Astrocyte of the cerebellum (primary cell): Measurements from ENCODE around the gene EMILIN2.

Experiments used
- DNase-seq: peaks from one replicate; pipeline ENCODE4 v3.0.0-alpha.2; 2011; ENCODE audit warnings: low read depth
- H3K4me3 ChIP-seq: 2 replicates; pipeline ENCODE4 v1.5.1; 2011; ENCODE audit warnings: mild to moderate bottlenecking, low read depth, low read length, moderate library complexity
- CTCF ChIP-seq: IDR thresholded peaks from 2 replicates; pipeline ENCODE4 v1.5.1; 2012; ENCODE audit warnings: low read length, low read depth, moderate library complexity, mild to moderate bottlenecking; ENCODE audit errors: missing control alignments
- in situ Hi-C: cut with HindIII; loops from 2 replicates; pipeline ENCODE4 v1.10.0; 2017; ENCODE audit warnings: low sequenced_read_pairs

The EMILIN2 gene

GRCh38 chr18:2878656-2879330 is 32.0 kb downstream of the EMILIN2 start:
- no peak for DNase-seq
- no peak for TF ChIP-seq CTCF
- in situ Hi-C loops: no loop called here
- H3K4me3 ChIP-seq: no peak overlapping the region

- in situ Hi-C loops: no loop called here
- no peak for TF ChIP-seq CTCF
- H3K4me3 ChIP-seq: no peak overlapping the region
- DNase-seq: no peak
These were observed 33.1 kb downstream of the EMILIN2 start for GRCh38 chr18:2879889-2880288.

GRCh38 chr18:2880473-2880872 is 33.7 kb downstream of the EMILIN2 start:
- DNase-seq: no peak
- no peak for TF ChIP-seq CTCF

GRCh38 chr18:2881088-2881839 is 34.5 kb downstream of the EMILIN2 start:
- in situ Hi-C loops: no loop called here
- H3K4me3 ChIP-seq: no peak overlapping the region
- peak; percentile 54 for DNase-seq
- no peak for TF ChIP-seq CTCF

More at GRCh38 chr18:2880473-2880872, 33.7 kb downstream of the EMILIN2 start:
- in situ Hi-C loops: no loop called here
- H3K4me3 ChIP-seq: no peak overlapping the region

- in situ Hi-C loops: no loop called here
These were observed 35.0 kb downstream of the EMILIN2 start for GRCh38 chr18:2881840-2882195.

GRCh38 chr18:2882201-2882600 is 35.4 kb downstream of the EMILIN2 start:
- no peak for TF ChIP-seq CTCF
- in situ Hi-C loops: no loop called here
- H3K4me3 ChIP-seq: no peak overlapping the region
- DNase-seq: no peak

More at GRCh38 chr18:2881840-2882195, 35.0 kb downstream of the EMILIN2 start:
- TF ChIP-seq CTCF: no peak
- DNase-seq: no peak
- H3K4me3 ChIP-seq: no peak overlapping the region
